Activated CD4-positive, alpha-beta T cell treated with anti-CD3 and anti-CD28 coated beads for 48 hours (primary cell): ENCODE data around the gene WWOX.
A peak's percentile ranks its signal among the peaks of the same experiment; 100 is the strongest.

Source experiments
- DNase-seq: peaks from one replicate; pipeline ENCODE4 v3.0.0-alpha.2; 2020

Gene WWOX

DNA sequence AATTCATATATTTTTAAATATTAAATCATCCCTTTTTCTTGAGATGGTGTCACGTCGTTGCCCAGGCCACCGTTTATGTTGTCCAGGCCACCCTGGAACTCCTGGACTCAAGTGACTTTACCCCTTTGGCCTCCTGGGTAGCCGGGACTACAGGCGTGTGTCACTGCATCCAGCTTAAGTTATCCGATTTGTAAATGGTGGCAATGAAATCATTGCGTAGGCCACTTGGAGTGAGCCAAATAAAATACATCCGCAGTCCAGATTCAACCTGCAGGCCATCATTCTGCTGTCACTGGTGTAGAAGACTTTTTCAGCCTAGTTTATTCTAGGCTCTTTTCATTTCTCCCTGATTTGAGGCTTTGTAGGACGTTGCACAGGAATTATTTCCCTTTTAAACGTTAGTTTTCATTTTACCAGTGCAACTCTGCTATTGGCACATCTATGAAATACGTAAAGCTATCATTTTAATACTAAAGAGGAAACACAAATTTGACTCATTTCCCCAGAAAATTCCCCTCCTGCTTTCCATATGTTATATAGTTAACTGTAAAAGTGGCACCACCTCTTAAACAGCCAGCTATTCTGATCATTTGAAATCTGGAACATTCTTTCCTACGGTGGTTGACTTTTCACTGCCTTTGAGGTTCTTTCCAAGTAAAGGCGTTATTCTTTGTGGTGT is 1051.3 kb downstream of the WWOX start:
- DNase-seq, result no peak

DNA sequence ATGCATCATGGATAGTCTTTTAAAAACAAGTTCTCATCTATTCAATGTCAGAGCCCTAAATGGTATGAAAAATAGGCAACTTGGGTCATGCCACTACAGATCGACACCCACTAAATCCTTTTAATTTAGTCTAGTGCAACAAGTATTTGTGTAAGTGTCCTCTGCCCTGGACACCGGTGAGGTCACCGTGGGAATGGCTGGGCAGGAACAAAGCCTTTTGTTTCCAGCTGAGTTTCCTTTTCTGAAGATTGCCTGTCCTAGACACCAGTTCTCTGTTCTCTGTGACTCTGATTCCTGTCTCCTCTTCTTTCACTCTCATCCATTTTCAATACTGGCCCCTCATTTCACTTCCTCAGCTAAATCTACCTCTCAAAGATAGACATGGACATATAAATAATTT is 1054.6 kb downstream of the WWOX start:
- DNase-seq, result no peak

DNA sequence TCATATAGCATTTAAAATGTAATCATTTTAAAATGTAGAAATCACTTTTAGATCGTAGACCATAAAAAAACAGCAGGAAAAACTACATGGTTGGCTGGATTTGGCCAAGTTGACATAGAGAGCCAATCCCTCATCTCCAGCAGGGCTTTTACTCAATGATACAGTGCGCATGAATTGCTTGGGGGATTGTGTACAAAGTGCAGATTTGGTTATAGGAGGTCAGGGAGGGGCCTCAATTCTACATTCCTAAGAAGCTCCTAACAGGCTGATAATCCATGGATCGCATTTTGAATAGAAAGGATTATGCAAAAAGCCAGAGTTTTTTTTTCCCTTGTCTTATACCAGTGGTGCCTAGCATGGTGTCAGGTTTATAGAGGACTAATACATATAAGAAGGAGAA is 1056.0 kb downstream of the WWOX start:
- no peak for DNase-seq

GRCh38 chr16:79155904-79156303 is 1056.5 kb downstream of the WWOX start:
- DNase-seq, result peak; percentile 17

DNA sequence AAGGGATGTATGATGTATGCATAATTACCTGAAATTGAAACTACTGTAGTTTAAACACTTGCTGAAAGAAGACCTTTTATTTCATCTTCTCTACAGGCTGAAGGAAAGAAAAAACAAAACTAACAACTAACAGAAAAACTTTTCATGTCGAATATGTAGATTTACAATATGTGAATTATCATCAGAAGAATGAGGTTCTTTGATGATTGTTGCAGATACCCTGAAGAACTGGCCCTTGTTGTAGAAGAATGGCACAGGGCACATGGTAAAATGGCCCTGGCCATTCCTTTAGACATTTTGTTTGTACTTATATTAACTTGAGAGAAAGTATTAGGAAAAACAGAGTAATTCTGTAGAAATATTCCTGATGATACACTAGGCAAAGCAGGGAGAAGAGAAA is 1057.3 kb downstream of the WWOX start:
- DNase-seq, result no peak

- DNase-seq, result no peak
These were observed 1058.9 kb downstream of the WWOX start for GRCh38 chr16:79158337-79158736.

DNA sequence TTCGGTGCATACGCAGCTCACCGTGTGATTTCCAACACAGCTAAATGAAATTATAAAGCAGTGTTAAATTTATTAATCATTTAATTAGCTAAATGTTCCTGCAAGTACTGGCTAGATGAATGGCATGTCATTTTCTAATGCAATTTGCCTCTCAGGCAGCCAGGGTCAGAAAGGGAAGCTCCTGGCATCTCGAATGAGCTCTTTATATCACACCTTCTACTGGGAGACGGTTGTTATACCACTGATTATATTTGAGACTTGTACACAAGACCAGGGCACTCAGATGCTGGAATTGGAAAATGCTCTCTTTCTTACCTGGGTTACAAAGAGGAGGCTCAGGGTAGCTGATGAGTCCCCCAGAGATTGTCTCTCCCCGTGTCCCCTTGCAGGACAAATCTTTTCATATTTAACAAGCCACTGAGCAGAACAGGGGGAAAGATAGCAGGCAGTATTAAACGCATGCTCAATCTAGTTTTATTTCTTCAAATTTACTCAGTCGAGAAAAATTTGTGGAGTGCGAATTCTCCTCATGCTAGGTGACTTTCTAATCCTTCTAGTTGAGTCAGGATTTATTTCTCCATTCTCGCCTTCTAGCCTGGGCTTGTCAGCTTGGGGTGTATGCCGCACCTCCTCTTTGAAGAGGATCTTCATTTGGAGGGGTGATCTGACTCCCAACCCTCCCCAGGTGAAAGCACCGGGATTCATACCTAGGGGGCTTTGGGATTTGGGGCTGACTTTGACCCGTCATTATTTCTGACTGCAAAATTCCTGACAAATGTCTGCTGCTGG is 1060.0 kb downstream of the WWOX start:
- DNase-seq, result no peak

DNA sequence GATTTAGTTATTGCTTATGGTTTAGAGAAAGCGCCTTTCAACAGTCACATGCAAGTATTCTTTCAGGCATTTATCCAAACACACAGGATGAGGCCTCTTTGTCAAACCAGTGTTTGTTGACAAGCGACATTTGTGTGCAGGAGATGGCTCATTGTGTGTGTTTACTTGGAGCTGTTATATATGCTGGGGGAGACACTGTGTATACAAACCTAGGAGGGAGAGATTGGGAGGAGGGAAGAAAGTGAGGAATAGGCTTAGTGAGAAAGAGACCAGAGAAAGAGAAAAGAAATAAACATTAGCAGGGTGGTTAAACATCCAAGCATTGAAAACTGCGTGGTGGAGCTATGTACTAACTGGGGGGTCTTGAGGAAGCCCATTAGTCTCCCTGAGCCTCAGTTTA is 1063.5 kb downstream of the WWOX start:
- no peak for DNase-seq

DNA sequence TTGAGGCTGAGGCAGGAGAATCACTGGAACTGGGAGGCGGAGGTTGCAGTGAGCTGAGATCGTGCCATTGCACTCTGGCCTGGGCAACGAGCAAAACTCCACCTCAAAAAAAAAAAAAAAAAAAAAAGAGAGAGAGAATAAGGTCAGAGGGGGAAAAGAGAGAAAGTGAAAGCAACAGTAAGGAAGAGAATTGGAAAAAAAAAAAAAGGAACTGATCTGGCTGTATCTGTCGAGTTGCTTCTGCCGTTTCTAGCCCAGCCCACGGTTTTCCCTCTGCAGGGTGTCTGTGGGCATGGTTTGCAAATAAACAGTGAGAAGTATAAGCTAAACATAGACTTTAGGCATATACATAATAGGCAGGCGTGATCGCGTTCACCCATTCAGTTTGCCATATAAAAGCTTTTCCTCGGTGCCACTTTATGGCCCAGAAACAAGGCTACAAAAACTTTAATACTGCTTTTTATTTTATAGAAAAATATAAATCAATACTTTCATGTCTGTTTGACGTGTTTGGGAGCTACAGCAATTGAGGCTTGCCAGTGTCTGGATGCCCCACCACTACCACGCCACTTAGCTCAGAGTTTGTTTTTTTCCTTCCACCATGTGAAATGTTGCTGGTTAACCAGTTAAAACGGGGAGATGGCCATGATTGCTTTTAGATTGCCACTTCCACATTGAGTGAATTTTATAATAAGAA is 1064.4 kb downstream of the WWOX start:
- peak; percentile 25 for DNase-seq

GRCh38 chr16:79164388-79164995 is 1065.0 kb downstream of the WWOX start:
- DNase-seq, result no peak

DNA sequence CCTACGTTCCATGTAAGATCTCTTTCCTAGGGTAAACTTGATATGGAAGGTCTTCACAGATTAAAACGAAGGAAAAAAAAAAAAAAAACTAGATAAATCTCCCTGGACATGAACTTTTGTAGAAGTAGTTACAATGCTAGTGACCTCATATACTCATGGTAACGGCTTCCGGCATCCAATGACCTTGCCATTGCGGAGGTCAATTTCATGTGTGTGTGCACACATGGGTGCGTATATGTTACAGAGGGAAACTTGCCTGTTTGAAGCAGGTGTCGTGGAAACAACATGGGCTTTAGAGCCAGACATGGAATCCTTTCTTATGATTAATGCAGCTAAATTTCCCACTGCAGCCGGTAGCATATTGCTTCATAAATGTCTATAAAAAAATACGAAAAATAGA is 1065.6 kb downstream of the WWOX start:
- no peak for DNase-seq

DNA sequence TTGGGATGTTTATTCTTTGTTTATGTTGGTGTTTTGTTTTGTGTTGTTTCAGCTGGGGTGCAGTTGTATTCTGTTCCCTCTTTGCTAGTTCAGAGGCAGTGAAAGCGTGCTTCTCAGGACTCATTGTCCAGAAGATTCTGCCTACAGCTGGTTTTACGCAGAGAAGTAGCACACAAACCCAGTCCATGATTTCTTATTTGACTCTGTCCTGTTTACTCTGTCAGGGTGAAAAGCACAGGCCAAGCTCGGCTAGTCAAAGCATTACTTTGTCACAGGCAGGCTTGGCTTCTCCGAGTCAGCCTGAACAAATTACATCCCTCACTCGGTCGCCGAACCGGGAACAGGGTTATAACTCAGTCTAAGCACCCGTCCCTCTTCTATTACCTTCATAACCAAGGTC is 1066.1 kb downstream of the WWOX start:
- no peak for DNase-seq

- DNase-seq, result no peak
These were observed 1068.4 kb downstream of the WWOX start for GRCh38 chr16:79167893-79168292.

DNA sequence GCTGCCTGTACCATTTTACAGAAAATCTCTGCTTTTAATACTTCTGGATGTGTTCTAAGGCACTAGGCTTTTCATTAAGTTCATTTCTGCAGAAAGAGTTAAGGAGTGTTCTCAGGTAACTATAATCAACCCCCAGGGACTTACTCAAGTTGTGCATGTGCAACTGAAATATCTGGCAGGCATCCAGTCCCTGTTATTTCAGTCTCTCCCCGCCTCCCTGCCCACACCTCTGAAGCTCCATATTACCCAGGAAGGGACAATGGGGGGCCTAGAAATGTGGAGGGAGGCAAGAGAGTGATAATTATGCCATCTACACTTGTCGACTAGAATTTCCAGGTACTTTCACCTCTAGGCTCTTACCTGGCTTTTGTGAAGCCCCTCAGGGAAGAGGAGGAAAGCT is 1068.9 kb downstream of the WWOX start:
- DNase-seq, result no peak

DNA sequence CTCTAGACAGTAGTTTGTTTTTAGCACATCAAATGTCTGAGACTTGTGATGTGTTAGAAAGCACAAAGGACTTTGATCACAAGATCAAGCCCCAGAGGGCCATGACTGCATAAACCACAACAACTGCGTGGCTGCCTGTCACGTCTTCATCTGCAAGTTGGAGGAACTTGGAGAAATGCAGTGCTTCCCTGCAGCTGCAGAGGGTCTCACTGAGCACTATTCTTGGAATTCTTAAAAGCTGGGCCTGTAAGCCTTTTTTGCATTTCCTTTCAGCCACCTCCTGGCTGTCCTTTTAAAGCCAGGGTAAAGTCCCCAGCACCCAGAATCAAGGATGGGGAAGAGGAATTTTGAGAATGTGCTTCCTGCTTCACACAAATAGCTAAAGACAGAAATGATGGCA is 1069.8 kb downstream of the WWOX start:
- peak; percentile 29 for DNase-seq

DNA sequence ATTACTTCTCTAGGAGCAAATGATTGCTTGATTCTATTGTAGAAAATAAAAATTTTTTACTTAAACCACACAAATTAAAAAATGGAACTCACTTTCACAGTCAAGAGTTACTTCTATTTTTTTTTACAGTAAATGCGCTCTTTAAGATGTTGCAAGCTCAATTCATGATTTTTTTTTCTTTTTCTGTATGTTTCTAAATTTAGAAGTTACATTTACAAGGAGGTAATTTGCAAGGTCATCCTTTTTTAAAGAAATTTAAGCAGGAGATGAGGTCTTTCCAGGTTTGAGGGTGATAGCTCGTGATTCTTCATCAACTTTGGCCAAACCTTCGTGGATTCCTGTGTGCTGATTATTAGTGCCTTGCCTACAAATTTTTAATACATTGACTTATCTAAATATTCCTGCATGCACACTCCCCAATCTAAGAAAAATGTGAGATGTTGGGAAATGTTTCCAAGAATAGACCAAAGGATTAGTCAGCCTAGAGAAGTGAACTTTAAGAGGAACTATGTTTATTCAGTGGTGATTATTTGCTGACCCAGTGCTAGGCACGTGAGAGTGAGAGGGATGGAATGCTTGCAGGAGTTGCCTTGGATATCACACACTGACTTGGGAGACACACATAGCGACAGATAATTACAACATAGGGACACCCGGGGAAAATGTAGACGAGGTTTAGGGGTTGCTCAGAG is 1071.2 kb downstream of the WWOX start:
- DNase-seq, result no peak

DNA sequence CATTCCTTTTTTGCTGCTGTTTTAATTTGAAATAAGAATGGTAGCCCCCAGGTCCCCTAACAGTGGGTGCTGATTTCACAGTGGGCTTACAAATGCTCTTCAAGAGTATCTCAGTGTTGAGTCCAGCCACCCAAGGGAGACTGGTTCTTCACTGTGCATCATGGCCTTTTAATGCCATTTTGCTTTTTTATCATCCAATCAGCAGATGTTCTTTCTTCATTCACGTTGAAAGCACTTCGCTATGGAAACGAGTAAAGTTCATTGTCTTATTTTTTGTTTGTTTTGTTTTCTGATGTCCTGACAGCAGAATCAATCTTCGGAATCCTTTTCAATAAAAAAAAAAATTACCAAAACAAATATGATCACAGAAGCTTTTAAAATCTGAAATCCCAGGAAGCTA is 1072.0 kb downstream of the WWOX start:
- no peak for DNase-seq

GRCh38 chr16:79171931-79172705 is 1072.7 kb downstream of the WWOX start:
- no peak for DNase-seq

GRCh38 chr16:79172976-79173500 is 1073.6 kb downstream of the WWOX start:
- no peak for DNase-seq

DNA sequence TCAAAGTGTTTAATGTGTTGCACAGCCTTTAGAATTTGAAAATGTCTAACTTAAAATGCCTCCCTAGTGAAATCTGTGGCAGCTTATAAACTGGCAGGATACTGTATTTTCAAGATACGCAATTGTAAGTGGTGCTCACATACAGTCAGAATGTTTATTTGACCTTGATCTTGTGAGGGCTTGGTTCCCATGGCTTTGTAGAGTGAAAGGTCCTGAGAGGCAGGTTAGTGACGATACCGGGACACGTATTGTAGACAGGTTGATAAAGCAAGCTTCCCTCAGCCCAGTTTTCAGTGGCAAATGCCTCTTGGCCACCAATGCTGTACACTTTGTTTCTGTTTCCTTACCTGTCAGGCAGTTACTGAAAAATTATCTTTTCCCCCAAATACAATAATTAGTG is 1074.5 kb downstream of the WWOX start:
- no peak for DNase-seq

DNA sequence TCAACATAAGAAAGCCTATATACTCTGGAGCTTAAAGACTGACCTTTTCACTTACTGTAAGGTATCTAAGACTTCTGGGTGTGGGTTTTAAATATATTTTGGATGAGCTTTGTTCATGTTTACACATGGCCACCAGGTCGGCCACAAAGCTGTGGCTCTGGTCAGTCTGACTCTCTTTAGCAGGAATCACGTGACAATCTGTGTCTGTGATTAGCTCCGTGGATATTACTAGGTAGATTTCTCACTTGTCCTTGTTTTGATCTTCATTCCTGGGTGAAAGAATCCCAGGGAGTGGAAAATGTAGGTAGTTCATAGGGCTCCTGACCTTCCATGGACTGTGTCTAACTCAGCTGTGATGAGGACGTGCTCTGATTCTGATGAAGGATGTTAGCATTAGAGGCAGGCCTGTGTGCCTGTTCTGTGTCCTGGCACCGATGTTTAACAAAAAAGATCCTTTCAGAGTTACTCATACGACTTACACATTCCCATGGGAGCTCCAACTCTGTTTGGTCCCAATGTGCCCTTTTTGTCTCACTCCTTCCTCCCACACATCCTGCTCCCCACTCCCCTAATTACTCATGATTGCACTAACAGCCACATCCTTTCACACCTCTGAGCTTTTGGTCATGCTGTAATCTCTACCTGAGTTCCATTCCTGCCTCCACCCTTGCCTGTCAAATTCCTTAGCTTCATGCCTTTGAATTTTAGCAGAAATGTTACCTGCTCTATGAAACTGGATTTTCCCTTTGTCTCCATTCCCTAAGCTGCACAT is 1076.0 kb downstream of the WWOX start:
- DNase-seq, result no peak
